Heart left ventricle (tissue), 16 donors: Measurements from ENCODE around the gene CKMT1B. TPM values are rescaled to one million over a fixed set of nuclear protein-coding genes. Genes with fewer than 3 reads are reported as not detected.
"Not testable (repeated sequence)": the region's sequence is repeated elsewhere in the genome, so short reads cannot be mapped to it uniquely, and the experiment has no call there.

ENCODE experiments used
- ATAC-seq, 4 donors: fragments of 200-7000 bp; cut with Tn5 transposase; one replicate each; pipeline ENCODE4 v1.9.1; 2020 to 2022; ENCODE audit warnings: moderate library complexity in 4 of 4, mild to moderate bottlenecking in 3 of 4, moderate number of reproducible peaks in 1 of 4
- DNase-seq, 5 donors: peaks; one replicate each; pipeline ENCODE4 v3.0.0-alpha.2; 2020
- H3K27ac ChIP-seq, 12 donors: fragments of 200-600 bp; sonication (generic) in 4 of 12; one replicate each; pipeline versions ENCODE4 v1.5.0 to v1.8.0; 2016 to 2022; ENCODE audit warnings: mild to moderate bottlenecking in 2 of 12
- H3K27me3 ChIP-seq, 9 donors: fragments of 200-600 bp; sonication (generic) in 2 of 9; one replicate each; pipeline versions ENCODE4 v1.5.1 to v1.8.0; 2016 to 2022; ENCODE audit warnings: mild to moderate bottlenecking in 3 of 9
- H3K36me3 ChIP-seq, 9 donors: fragments of 200-600 bp; sonication (generic) in 2 of 9; one replicate each; pipeline versions ENCODE4 v1.5.0 to v1.8.0; 2018 to 2022; ENCODE audit warnings: mild to moderate bottlenecking in 2 of 9
- H3K4me1 ChIP-seq, 12 donors: fragments of 200-600 bp; sonication (generic) in 4 of 12; one replicate each; pipeline versions ENCODE4 v1.5.0 to v1.8.0; 2016 to 2022; ENCODE audit warnings: mild to moderate bottlenecking in 3 of 12
- H3K4me3 ChIP-seq, 12 donors: fragments of 200-600 bp; sonication (generic) in 4 of 12; one replicate each; pipeline versions ENCODE4 v1.5.0 to v1.8.0; 2017 to 2022; ENCODE audit warnings: mild to moderate bottlenecking in 9 of 12, moderate library complexity in 4 of 12
- H3K9me3 ChIP-seq, 12 donors: fragments of 200-600 bp; sonication (generic) in 4 of 12; one replicate each; pipeline versions ENCODE4 v1.5.0 to v1.8.0; 2016 to 2022; ENCODE audit warnings: mild to moderate bottlenecking in 1 of 12
- CTCF ChIP-seq, 12 donors: fragments of 200-600 bp; sonication (generic) in 4 of 12; IDR thresholded peaks; one replicate each; pipeline versions ENCODE4 v1.5.0 to v1.8.0; 2018 to 2022; ENCODE audit warnings: antibody characterized with exemption in 12 of 12, mild to moderate bottlenecking in 5 of 12
- POLR2A ChIP-seq, 2 donors: fragments of 450-650 bp; IDR thresholded peaks; one replicate each; pipeline ENCODE4 v1.6.1; 2017; ENCODE audit warnings: antibody characterized with exemption in 2 of 2, mild to moderate bottlenecking in 2 of 2, moderate library complexity in 2 of 2
- WGBS, 4 donors: extraction: QIAGEN DNeasy Blood & Tissue Kit in 2 of 4; methylation state at CpG; one replicate each; pipeline versions ENCODE4 v1.1.5 to v1.1.7; 2013 to 2018; 5-methylcytosine and 5-hydroxymethylcytosine counted together
- intact Hi-C, 10 donors: fragments of 100-400 bp; cut with DNase I; formaldehyde crosslinking; loops; one replicate each; pipeline versions ENCODE4 v1.11.1 to v1.14.2; 2022
- polyA plus RNA-seq, 2 donors: library from polyadenylated mRNA; stranded (reverse); fragments of 200-250 nt; gene quantifications; one replicate each; pipeline ENCODE4 v1.2.3, GENCODE V29; 2013
- total RNA-seq, 9 donors: library from RNA; depleted of rRNA in 2 of 9; stranded (reverse); fragments of >200 nt in 2 of 9; fragmentation: NEBNext Ultra II Directional in 3 of 9; extraction: Animal tissue kit (Norgen Biotek cat#: 25700) in 3 of 9; gene quantifications; one replicate each; pipeline versions ENCODE4 v1.1.0 to v1.2.4, GENCODE V29; 2016 to 2023
- donor health status: ischemic (EF 13 %, LVEDD 7.1; RV severe dilation, severe dysfunction).
- donor health status: healthy with polysubstance abuse.
- donor health status: DM: no; HTN: yes; CAD: no.
- donor health status: DM: no; HTN: no; CAD: no.
- donor health status: ischemic (EF 25% LVEDD 6.9; RV normal size, moderate dysfunction).
- donor health status: ischemic (EF 25% LVEDD 5.7; RV mildly dilated, moderate dysfunction).
- donor health status: healthy.
- donor health status: DM: yes; HTN: yes; CAD: no.
- donor health status: ischemic (EF 35%, LVEDD 5.7; RV mildly dilated, moderate dysfunction).
- donor health status: nonischemic (EF 11% LVEDD 7.7; RV severe dilation, severe dysfunction).
- donor health status: DM: yes; HTN: yes; CAD: no.
- donor health status: PGD.
- donor health status: ischemic (EF 29% LVEDD 5.4; RV normal size, mild dysfunction).
- donor health status: nonischemic (EF 23%, LVEDD 6.1; RV moderate dilation, normal function).

CKMT1B gene
- total and polyA plus RNA-seq, 11 donors: 0.19 to 3.7 (median 0.39) TPM; not detected in 5

GRCh38 chr15:43550527-43551363 lies 43.1 kb upstream of the CKMT1B start:
- Histone ChIP-seq H3K9me3 (peaks cover 0 to 7% (median 4%) of the 10 kb centered on the region in 12 donors), H3K4me3 (no peak overlapping the region), H3K27me3 (no peaks in the 10 kb centered on the region), H3K27ac (peak overlapping the region in 2 of 12 donors; percentile 17 to 26), H3K4me1 (peaks cover 0 to 4% (median 0%) of the 10 kb centered on the region in 12 donors), H3K36me3 (peaks cover 0 to 31% (median 5%) of the 10 kb centered on the region in 9 donors)
- peak in 2 of 4 donors; percentile 33 to 36 for ATAC-seq
- 67 to 78% (median 70%) methylated on average over 10 of the region's 10 CpGs for WGBS, 4 donors
- TF ChIP-seq CTCF (IDR thresholded peaks at IDR 0.05) (no peak), POLR2A (IDR thresholded peaks at IDR 0.05) (no peak)
- intact Hi-C loops: loop anchor here in 1 of 10 donors (10.0 kb wide), 1 partner anchor 326 kb away; the partner anchor contains the start of gene EPB42
- peak in 1 of 5 donors; percentile 26 for DNase-seq

GRCh38 chr15:43552256-43552655 lies 41.6 kb upstream of the CKMT1B start:
- no peak for TF ChIP-seq CTCF (IDR thresholded peaks at IDR 0.05)
- no peak for TF ChIP-seq POLR2A (IDR thresholded peaks at IDR 0.05)
- Histone ChIP-seq H3K36me3 (peaks cover 0 to 43% (median 7%) of the 10 kb centered on the region in 9 donors), H3K4me1 (peaks cover 0 to 4% (median 0%) of the 10 kb centered on the region in 12 donors), H3K27ac (no peak overlapping the region), H3K27me3 (no peaks in the 10 kb centered on the region), H3K4me3 (no peak overlapping the region), H3K9me3 (peaks cover 0 to 7% (median 4%) of the 10 kb centered on the region in 12 donors)
- 90 to 97% (median 94%) methylated on average over 4 of the region's 4 CpGs for WGBS, 4 donors
- no peak for ATAC-seq
- intact Hi-C loops: loop anchor here in 1 of 10 donors (10.0 kb wide), 1 partner anchor 327 kb away; the partner anchor contains the start of gene EPB42
- no peak for DNase-seq

GRCh38 chr15:43552986-43553385 lies 40.8 kb upstream of the CKMT1B start:
- H3K9me3 ChIP-seq: peaks cover 0 to under 1% (median 0%) of the 10 kb centered on the region in 12 donors
- no peaks in the 10 kb centered on the region for H3K27me3 ChIP-seq
- TF ChIP-seq POLR2A (IDR thresholded peaks at IDR 0.05): no peak
- no peak overlapping the region for H3K27ac ChIP-seq
- no peak for DNase-seq
- H3K36me3 ChIP-seq: peaks cover 0 to 40% (median 12%) of the 10 kb centered on the region in 9 donors
- intact Hi-C loops: loop anchor here in 1 of 10 donors (10.0 kb wide), 1 partner anchor 328 kb away; the partner anchor contains the start of gene EPB42
- ATAC-seq: no peak
- H3K4me3 ChIP-seq: no peak overlapping the region
- peaks cover 0 to 4% (median 0%) of the 10 kb centered on the region in 12 donors for H3K4me1 ChIP-seq
- WGBS, 4 donors: 72 to 82% (median 76%) methylated on average over 2 of the region's 2 CpGs

GRCh38 chr15:43562753-43563152 lies 31.1 kb upstream of the CKMT1B start:
- H3K27me3 ChIP-seq, H3K27ac ChIP-seq, ATAC-seq, H3K4me3 ChIP-seq, DNase-seq, intact Hi-C loops, H3K4me1 ChIP-seq, H3K9me3 ChIP-seq: not testable (repeated sequence)
- H3K36me3 ChIP-seq: peaks cover 0 to 15% (median 10%) of the 10 kb centered on the region in 9 donors
- WGBS, 4 donors: 88 to 90% methylated on average over 2 of the region's 3 CpGs; no CpG with 5 or more reads in 2 of the 4 donors

- H3K9me3 ChIP-seq, intact Hi-C loops, H3K4me1 ChIP-seq, H3K27me3 ChIP-seq, DNase-seq, ATAC-seq, H3K4me3 ChIP-seq, H3K27ac ChIP-seq, H3K36me3 ChIP-seq: not testable (repeated sequence)
- WGBS, 4 donors: no CpG with 5 or more reads among the region's 8 CpGs
Observed at GRCh38 chr15:43563793-43564192, 30.0 kb upstream of the CKMT1B start.

GRCh38 chr15:43566615-43567014 lies 27.2 kb upstream of the CKMT1B start:
- H3K27ac ChIP-seq, DNase-seq, H3K36me3 ChIP-seq, H3K4me3 ChIP-seq, H3K9me3 ChIP-seq, ATAC-seq, H3K27me3 ChIP-seq, H3K4me1 ChIP-seq, intact Hi-C loops: not testable (repeated sequence)
- 100% methylated on average over 1 of the region's 2 CpGs; no CpG with 5 or more reads in 2 of the 4 donors for WGBS, 4 donors

GRCh38 chr15:43574607-43575006 lies 19.2 kb upstream of the CKMT1B start:
- H3K9me3 ChIP-seq, H3K4me1 ChIP-seq, DNase-seq, intact Hi-C loops, H3K36me3 ChIP-seq, H3K27ac ChIP-seq, H3K4me3 ChIP-seq, H3K27me3 ChIP-seq, ATAC-seq: not testable (repeated sequence)
- WGBS, 4 donors: no CpG with 5 or more reads among the region's 1 CpG

- peak; percentile 99 for ATAC-seq
Observed at GRCh38 chr15:43589778-43590466, 3.9 kb upstream of the CKMT1B start, which contains the start of gene PPIP5K1. PPIP5K1 (minus strand) TSS chr15:43590208; CDS start chr15:43584504, 5,704 bp downstream.

More at GRCh38 chr15:43589778-43590466, 3.9 kb upstream of the CKMT1B start, which contains the start of gene PPIP5K1:
- H3K27ac ChIP-seq, H3K36me3 ChIP-seq, H3K9me3 ChIP-seq, DNase-seq, H3K4me1 ChIP-seq, H3K27me3 ChIP-seq, H3K4me3 ChIP-seq, intact Hi-C loops: not testable (repeated sequence)
- WGBS, 4 donors: no CpG with 5 or more reads among the region's 54 CpGs
